NCI-H1417 (cell line): ENCODE data around the gene ZNF136.

Source experiments
- DNase-seq, 3 experiments: peaks; one replicate each; lab custom pipeline; 2025; lab: John Stamatoyannopoulos, UW

ZNF136 gene

DNA sequence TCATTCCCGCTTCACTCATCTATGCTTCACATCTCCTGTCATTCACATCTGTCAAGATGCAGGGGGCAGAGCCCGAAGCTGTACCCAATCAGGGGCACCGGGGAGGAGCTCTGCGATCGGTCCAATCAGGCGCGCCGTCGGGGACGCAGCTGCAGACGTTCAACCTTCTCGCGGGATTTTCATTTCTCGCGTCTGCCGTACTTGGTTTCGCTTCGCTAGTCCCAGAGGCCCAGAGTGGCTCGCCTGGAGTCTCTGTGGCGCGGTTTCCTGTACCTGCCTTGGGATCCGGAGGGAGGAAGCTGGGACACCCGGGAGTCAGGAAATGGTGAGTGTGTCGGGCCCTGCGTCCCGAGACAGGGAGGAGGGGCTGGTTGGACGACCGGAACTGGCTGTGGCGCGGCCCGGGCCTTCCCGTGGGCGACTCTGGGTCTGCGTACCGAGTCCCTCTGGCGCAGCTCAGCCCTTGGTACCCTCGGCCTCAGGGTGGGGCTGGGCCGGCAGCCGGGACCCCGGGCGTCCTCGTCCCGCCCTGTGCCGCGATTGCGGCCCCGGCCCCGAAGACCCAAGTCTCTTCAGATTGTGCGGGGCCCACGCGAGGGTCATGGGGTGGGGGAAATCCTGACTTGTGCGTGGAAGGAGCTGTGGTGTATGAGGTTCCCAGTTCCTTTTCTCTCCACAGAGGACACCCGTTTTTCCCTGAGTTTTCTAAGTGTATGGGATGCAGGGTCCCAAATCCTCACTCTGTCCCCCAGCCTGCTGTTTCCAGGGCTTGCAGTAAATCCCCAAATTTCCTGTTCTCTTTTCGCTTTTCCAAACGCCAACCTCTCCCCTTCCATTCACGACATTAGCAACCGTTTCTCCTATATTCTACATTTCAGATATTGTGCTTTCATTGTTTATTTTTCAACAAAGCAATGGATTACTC lies at the start of gene ZNF136:
Gene ZNF136, plus strand, starts transcription at position 215 of the 925 bp plus-strand sequence. Its CDS starts 108 bp downstream, at position 323.
- peak; percentile 90 to 98 (median 97) for DNase-seq

DNA sequence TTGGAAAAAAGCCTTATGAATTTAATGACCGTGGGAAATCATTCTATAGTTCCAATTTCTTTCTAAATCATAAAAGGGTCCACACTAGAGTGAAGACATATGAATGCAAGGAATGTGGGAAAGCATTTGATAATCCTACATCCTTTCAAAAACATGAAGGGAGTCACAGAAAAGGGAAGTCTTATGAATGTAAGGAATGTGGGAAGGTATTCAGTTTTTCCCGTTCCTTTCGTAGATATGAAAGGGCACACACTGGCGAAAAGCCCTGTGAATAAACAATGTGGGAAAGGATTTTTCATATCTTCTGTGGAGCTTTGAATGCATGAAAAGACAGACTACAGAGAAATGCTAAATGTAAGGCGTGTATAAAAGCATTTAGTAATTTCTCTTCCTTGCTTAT lies 49.8 kb upstream of the ZNF136 start:
- no peak for DNase-seq

DNA sequence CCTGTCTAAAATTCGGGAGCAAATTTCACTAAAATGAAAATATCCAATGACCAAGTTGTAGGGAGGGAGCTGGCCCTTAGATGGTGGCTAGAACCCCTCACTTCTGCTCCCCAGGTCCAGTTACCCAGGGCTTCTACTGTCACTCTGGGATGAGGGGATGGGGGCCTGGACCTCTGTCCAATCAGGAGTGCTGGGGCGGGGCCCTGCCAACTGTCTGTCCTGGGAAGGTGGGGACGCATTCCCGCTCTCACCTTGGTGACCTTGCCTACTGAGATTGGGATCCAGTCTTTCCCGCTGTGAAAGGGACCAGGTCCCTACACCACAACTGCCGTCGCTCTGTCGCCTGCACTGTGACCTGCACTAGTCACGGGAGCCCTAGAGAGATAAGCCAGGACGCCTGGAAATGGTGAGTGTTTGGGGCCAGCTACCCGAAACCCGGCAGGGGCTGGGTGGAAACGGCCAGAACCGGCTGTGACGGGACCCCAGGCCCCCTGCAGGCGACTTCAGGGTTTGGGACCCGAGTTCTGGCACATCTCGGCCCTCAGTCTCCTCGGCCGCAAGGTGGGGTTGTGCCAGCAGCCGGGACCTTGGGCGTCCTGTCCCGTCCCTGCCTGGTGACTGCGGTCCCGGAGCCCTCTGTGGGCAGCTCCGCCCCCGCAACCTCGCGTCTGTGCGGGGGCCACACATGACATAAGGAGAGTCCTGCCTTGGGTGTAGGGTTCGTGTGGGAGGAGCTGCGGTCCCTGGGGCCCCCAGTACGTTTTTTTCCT lies 45.5 kb upstream of the ZNF136 start:
- no peak for DNase-seq

DNA sequence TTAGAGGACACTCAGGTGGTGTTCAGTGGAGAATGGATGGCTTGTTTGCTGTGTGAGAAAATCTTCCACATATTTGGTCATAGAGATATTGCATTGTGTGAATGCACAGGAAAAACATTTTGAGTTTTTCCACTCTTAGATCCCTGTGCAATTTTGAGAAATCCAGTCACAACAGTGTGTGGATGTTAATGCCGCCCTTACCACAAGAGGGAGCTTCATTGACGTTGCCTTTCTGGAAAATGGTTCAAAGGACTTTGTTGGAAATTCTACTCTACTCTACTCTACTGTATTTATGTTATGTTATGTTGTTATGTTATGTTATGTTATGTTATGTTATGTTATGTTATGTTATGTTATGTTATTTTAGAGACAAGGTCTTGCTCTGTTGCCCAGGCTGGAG lies 36.2 kb upstream of the ZNF136 start:
- DNase-seq: peak in 2 of 3 experiments; percentile 2 to 39

DNA sequence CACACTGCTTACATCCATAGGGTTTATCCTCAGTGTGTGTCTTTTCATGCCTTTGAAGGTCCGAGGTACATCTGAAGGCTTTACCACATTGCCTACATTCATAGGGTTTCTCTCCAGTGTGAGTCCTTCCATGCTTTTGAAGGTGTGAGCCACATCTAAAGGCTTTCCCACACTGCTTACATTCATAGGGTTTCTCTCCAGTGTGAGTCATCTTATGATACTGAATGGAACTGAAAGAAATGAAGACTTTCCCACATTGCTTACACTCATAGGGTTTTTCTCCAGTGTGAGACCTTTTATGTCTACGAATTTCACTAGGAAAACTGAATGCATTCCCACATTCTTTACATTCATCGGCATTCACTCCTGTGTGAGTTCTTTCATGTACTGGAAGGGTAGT lies 29.8 kb upstream of the ZNF136 start:
- DNase-seq: no peak

DNA sequence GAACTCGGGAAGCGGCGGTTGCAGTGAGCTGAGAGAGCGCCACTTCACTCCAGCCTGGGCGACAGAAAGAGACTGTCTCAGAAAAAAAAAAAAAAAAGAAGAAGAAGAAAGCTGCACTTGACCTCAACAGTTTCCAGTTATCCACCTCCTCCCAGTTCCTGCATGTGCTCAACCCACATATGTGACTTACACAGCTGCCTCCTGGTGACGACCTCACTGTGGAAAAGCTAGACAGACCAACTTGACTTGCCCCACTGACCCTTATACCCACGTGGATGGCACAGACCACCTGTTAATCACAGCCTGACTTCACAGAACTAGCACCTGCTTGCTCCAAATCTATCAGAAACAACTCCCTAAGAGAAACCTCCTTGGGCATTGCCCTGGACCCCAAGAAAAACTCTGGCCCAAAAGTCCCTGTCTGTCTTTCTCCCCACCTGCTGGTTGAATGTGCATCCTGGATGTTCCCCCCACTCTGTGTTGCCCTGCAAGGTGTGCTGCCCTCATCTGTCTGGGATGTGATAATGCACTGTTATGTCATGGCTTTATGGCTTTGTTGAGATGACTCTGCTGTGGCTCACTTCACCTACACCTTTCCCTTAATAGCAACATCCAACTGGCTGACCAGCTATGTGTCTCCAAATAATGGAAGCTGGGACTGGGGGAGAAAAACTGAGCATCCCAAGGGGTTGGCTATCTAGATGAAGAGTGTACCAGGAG lies 25.5 kb upstream of the ZNF136 start:
- DNase-seq: peak in 1 of 3 experiments; percentile 21

DNA sequence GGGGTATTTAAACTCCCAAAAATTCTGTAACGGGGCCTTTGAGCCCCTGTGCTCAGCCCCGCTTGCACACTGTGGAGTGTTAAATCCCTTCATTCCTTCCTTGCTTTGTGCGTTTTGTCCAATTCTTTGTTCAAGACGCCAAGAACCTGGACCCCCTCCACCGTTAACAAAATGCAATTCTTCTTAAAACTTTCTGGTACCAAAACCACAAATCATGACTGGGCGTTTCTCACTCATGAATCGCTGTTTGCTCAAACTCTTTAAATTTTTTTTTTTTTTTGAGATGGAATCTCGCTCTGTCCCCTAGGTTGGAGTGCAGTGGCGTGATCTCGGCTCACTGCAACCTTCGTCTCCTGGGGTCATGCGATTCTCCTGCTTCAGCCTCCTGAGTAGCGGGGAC lies 23.6 kb upstream of the ZNF136 start:
- no peak for DNase-seq

DNA sequence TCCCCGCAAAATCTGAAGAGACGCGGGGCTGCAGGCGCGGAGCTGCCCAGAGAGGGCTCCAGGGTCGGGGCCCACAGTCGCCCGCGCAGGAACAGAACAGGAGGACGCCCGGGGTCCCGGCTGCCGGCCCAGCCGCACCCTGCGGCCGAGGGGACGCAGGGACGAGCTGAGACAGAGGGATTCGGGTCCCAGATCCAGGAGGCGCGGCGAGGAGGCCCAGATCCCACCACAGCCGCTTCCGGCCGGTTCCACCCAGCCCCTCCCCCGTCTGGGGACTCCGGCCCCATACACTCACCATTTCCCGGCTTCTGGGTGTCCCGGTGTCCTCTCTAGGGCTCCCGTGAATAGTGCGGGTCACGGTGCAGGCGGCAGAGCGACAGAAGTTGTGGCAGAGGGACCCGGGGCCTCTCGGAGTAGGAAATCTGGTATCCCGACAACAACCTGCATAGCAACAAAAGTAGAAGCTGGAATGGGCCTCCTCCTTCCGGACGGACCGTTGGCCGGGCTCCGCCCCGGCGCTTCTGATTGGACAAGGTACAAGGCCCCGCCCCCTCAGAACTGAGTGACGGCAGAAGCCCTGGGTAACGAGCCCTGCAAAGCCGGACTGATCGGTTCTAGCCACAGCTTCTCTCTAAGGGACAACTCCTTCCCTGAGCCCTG lies 22.9 kb upstream of the ZNF136 start, which contains the start of gene ZNF20:
Gene ZNF20, minus strand, starts transcription at position 466 of the 660 bp plus-strand sequence. Its CDS starts 168 bp downstream, at position 298.
- peak; percentile 91 to 96 (median 93) for DNase-seq

DNA sequence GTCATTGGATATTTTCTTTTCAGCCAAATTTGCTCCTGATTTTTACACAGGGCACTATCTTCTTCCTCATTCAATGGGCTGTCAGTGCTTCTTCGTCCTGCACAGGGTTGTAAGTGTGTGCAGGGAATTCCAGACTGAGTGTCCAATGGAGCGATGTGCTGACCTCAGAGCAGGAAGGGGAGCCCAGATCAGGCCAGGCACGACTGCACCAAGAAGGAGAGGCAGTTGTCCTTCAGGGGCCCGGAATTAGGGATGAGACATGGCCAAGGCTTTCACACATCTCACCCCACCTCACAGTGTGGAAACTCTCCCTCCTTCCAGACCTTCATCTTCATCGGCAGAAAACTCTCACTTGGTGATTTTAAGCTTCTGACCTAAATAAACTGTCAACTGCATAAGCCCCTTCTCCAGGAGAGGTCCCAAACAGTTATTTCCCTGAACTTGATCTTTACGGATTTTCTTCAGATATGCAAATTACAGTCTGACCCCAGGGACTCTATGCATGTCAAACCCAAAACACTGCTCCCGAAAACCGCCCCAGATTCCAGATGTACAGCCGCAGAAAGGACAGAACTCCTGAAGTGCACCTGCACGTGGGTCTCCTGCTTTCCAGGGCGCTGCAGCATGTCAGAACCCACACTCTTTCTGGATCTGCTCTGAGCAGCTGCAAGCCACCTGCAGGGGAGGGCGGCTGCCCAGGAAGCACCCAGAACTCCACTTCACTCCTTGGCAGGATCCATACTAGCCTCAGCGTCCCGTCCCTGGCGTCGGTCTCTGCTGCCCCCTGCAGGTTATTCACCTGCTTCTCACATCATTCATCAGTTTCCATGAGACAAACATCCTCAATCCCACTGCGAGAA lies 22.1 kb upstream of the ZNF136 start:
- DNase-seq: peak; percentile 72 to 92 (median 79)

DNA sequence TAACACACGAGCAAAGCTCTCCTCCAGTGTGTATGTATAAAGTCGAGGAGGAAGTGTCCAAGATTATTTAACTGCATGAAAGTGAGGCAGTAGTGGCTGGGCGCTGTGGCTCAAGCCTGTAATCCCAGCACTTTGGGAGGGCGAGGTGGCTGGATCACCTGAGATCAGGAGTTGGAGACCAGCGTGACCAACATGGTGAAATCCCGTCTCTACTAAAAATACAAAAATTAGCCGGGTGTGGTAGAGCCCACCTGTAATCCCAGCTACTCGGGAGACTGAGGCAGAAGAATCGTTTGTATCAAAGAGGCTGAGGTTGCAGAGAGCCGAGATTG lies 21.5 kb upstream of the ZNF136 start:
- no peak for DNase-seq

DNA sequence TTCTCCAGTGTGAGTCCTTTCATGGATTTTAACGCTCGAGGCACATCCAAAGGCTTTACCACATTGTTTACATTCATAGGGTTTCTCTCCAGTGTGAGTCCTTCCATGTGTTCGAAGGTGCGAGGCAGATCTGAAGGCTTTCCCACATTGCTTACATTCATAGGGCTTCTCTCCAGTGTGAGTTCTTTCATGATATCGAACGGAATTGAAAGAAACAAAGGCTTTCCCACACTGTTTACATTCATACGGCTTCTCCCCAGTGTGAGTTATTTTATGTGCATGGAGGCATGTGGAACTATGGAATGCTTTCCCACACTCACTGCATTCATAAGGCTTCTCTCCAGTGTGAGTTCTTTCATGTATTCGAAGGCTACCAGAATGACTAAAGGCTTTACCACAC lies 17.5 kb upstream of the ZNF136 start:
- DNase-seq: no peak

DNA sequence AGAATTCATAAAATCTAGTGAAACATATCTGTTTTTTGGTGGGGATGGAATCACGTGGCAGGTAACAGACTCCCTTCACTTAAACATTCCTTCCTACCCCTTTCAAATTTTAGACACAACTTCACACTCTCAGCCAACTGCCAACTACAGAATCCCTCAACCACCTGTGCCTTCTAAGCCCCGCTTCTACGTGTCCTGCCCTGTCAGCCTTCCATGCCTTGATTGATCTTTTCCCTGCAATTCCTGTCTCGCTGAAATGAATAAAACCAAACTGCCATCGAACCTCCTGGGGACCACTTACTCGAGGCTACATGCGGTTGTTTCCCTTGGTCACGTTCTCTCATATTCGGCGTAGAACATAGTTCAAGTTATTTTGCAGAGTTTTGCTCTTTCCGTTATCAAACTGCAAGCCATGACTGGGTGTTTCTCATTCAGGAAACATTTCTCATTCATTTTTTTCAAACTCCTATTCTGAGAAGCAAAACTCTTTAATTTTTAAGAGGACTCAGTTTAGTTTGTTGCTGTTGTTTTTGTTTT lies 7.5 kb upstream of the ZNF136 start:
- no peak for DNase-seq

DNA sequence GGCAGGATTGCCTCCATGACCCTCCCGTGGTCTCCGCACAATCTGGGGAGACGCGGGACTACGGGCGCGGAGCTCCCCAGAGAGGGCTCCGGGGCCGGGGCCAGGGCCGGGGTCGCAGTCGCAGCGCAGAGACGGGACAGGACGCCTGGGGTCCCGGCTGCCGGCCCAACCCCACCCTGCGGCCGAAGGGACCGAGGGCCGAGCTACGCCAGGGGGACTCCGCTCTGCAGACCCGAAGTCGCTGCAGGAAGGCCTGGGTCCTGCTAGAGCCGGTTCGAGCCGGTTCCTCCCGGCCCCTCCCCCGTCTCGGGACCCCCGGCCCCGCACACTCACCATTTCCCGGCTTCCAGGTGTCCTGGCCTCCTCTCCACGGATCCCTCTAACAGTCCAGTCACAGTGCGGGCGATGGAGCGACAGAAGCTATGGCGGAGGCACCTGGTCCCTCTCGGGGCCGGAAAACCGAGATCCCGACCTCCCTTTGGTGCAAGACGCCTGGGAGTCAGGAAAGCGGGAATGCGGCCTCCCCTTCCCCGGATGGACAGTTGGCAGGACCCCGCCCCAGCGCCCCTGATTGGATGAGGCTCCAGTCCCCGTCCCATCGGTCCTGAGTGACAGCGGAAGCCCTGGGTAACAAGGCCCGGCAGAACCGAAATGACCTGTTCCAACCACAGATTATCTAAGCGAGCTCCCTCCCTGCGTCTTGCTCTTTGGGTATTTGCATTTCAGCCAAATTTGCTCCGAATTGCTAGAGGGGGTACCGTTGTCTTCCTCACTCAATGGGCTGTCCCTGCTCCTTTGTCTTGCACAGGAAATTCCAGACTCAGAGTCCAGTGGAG lies 6.5 kb upstream of the ZNF136 start, which contains the start of gene ZNF625:
Gene ZNF625, minus strand, starts transcription at position 512 of the 836 bp plus-strand sequence. Its CDS starts 176 bp downstream, at position 336.
- peak; percentile 80 to 97 (median 94) for DNase-seq

DNA sequence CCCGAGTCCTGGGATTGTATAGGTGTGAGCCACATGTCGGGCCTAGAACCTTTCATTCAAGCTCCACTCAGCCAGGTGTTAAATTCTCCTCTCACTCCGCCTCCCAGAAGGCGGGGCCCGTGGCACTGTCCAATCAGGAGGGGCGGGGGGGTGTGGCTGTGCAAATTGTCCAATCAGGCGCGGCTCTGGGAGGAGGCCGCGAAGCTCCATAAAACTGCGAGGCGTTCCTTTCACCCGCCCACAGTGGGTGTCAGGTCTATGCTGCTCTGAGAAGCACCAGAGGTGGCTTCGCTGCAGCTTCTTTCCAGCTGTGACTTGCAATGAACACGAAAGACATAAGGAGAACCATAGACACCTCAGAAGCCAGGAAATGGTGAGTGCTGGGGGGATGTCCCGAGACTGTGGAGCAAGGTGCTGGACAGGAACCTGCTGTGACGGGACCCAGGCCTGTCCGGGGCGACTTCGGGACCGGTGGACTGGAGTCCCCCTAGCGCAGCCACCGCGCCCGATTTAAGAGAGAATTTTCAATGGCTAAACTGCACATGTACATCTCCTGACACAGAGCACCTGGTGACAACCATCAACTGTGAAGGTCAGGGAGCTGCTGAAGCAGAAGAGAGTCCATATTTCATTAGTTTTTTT lies 3.0 kb upstream of the ZNF136 start:
- no peak for DNase-seq

DNA sequence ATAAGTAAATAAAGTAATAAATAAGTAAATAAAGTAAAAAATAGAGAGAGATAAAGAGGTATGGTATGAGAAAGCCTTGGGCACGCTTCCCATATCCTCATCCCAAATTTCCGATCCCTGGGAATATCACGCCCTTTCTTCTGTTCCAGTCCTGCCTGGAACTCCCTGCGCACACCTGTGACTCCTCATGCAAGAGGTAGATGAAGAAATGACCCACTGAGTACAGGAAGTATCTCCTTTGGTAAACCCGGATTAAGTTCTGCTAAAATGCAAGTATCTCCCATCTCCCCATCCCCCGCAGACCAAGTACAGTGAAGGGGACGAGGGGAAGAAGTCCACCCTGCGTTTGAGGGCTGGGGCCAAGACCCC lies 399 bp upstream of the ZNF136 start:
- DNase-seq: no peak

DNA sequence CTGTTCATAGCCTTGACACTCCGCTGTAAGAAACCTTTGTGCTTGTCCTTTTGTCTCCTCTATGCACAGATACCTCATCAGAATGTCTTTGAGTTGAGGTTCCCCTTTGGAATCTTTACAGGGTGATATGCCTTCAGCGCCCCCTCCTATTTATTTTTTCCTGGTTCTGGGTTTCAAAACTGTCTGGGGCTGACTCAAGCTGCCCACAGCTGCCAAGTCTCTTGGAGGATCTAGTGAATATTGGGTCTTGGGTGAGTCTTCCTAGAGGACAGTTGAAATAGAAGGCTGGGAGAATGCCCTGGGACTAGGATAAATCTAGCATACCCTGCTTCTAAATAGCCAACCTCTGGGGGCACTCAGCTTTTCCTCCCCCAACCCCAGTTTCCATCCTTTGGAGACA lies 930 bp downstream of the ZNF136 start:
- DNase-seq: no peak

DNA sequence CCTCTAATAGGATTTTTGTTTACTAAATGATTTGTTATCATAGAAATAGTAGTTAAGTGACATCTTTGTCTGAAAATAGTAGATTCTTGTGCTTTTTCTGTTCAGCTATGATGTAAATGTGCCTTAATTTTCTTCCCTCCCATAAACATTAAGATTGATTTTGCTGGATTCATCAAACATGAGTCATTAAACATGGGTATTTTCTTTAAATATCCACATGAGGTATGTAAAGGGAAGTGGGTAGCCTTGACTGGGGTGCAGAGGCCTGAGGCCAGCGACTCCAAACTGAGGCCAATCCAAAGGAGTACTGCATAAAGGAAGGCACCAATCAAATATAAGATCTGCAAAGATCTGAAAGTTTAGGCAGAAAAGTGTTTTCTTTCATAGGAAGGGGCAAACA lies 3.7 kb downstream of the ZNF136 start:
- DNase-seq: no peak

DNA sequence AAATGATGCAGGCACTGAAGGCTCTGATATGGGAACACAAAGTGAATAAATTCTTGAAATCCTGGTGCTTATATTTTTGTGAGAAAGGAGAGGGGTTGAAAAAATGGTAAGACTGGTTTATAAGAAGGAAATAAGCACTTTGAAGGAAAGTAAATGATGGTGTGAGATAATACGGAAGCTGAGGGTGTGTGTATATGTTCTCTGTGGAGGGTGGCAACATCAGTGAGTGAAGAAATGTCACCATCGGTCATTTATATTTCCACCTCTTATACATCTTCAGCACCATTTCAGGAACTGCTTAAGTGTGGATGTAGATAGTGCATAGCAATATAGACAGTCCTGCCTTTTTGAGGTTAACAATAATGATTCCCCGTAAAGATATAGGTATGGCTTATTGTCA lies 17.5 kb downstream of the ZNF136 start:
- DNase-seq: no peak

DNA sequence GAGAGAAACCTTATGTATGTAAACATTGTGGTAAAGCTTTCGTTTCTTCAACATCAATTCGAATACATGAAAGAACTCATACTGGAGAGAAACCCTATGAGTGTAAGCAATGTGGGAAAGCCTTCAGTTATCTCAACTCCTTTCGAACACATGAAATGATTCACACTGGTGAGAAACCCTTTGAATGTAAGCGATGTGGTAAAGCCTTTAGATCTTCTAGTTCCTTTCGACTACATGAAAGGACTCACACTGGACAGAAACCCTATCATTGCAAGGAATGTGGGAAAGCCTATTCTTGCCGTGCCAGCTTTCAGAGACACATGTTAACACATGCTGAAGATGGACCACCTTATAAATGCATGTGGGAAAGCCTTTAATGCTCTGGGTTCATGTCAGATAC lies 24.7 kb downstream of the ZNF136 start:
- no peak for DNase-seq
